ENCODE results near the gene RGS17.

RGS17 gene

DNA sequence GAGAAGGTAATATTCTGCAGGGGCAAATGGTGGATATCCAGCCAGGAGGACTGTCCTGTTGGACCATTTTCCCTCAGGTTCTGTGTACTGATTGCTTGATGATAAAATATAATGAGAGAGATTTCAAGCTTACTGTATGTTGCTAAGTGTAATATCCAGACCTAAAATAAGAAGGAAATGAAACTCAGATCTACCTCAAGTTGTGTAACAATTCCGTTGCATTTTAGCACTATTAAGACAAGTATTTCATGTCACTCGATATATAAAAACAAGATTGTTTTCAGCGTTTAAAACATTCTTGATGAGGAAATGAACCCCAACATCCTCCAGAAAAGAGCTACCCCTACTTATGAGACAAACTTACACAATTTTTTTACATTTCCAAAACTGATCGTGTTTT, 57.2 kb downstream of the RGS17 start:
- no peaks in the 10 kb centered on the region for H3K36me3 ChIP-seq
- H3K9me3 ChIP-seq (ENCODE audit: severe bottlenecking) = no peaks in the 10 kb centered on the region
- TF ChIP-seq, protein P1, sequence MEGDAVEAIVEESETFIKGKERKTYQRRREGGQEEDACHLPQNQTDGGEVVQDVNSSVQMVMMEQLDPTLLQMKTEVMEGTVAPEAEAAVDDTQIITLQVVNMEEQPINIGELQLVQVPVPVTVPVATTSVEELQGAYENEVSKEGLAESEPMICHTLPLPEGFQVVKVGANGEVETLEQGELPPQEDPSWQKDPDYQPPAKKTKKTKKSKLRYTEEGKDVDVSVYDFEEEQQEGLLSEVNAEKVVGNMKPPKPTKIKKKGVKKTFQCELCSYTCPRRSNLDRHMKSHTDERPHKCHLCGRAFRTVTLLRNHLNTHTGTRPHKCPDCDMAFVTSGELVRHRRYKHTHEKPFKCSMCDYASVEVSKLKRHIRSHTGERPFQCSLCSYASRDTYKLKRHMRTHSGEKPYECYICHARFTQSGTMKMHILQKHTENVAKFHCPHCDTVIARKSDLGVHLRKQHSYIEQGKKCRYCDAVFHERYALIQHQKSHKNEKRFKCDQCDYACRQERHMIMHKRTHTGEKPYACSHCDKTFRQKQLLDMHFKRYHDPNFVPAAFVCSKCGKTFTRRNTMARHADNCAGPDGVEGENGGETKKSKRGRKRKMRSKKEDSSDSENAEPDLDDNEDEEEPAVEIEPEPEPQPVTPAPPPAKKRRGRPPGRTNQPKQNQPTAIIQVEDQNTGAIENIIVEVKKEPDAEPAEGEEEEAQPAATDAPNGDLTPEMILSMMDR (IDR thresholded peaks at IDR 0.05; ENCODE audit: low read depth, low read length) = no peak
- no peak for DNase-seq
- H3K27me3 ChIP-seq (ENCODE audit: insufficient read depth, low read depth, severe bottlenecking) = no peaks in the 10 kb centered on the region
- H3K27ac ChIP-seq = no peak overlapping the region
- H3K4me3 ChIP-seq (ENCODE audit: low read depth, low read length) = no peak overlapping the region

- Histone ChIP-seq H3K27me3 (ENCODE audit: insufficient read depth, low read depth, severe bottlenecking) (no peaks in the 10 kb centered on the region), H3K4me3 (ENCODE audit: low read depth, low read length) (no peak overlapping the region), H3K9me3 (ENCODE audit: severe bottlenecking) (peaks cover 3% of the 10 kb centered on the region), H3K36me3 (no peaks in the 10 kb centered on the region), H3K27ac (no peak overlapping the region)
- TF ChIP-seq, protein P1 (IDR thresholded peaks at IDR 0.05; ENCODE audit: low read depth, low read length) = no peak
- DNase-seq = no peak
These were observed 60.3 kb downstream of the RGS17 start for GRCh38 chr6:153070756-153071155.

DNA sequence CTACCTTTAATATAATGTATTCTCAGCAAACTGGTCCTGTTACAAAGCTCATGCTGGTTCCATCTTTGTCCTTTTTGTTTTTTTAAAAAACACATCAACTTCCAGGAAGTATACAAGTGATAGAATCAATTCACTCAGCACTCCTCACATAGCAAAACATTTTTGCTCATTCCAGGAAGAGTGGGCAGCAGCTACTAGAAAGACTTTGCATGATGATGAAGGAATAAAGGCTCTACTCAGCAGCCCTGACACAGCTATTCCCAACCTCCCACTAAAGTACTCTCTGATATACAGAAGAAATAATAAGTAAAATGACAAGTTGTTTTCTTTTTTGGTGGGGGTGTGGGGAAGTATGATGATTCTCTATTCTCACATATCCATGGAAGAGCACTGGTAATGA, 61.2 kb downstream of the RGS17 start:
- Histone ChIP-seq H3K27me3 (ENCODE audit: insufficient read depth, low read depth, severe bottlenecking) (no peaks in the 10 kb centered on the region), H3K36me3 (no peaks in the 10 kb centered on the region), H3K9me3 (ENCODE audit: severe bottlenecking) (peaks cover 3% of the 10 kb centered on the region), H3K4me3 (ENCODE audit: low read depth, low read length) (no peak overlapping the region), H3K27ac (no peak overlapping the region)
- TF ChIP-seq, protein P1 (IDR thresholded peaks at IDR 0.05; ENCODE audit: low read depth, low read length) = no peak
- DNase-seq = no peak

DNA sequence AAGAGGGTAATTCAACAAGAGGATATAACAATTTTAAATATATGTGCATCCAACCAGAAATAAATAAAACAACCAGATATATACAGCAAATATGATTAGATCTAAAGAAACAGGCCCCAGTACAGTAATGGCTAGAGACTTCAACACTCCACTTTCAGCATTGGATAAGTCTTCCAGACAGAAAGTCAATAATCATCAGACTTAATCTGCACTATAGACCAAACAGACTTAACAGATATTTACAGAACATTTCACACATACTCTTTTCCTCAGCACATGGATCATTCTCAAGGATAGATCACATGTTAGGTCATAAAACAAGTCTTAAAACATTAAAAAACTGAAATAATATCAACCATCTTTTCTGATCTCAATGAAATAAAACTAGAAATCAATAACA, 65.9 kb downstream of the RGS17 start:
- no peak overlapping the region for H3K27ac ChIP-seq
- H3K4me3 ChIP-seq (ENCODE audit: low read depth, low read length) = no peak overlapping the region
- no peak for DNase-seq
- TF ChIP-seq, protein P1 (IDR thresholded peaks at IDR 0.05; ENCODE audit: low read depth, low read length) = no peak
- peaks cover 9% of the 10 kb centered on the region for H3K9me3 ChIP-seq (ENCODE audit: severe bottlenecking)
- no peaks in the 10 kb centered on the region for H3K27me3 ChIP-seq (ENCODE audit: insufficient read depth, low read depth, severe bottlenecking)
- no peaks in the 10 kb centered on the region for H3K36me3 ChIP-seq

- no peak for DNase-seq
- no peak overlapping the region for H3K27ac ChIP-seq
- no peak overlapping the region for H3K4me3 ChIP-seq (ENCODE audit: low read depth, low read length)
- no peaks in the 10 kb centered on the region for H3K27me3 ChIP-seq (ENCODE audit: insufficient read depth, low read depth, severe bottlenecking)
- peaks cover 9% of the 10 kb centered on the region for H3K9me3 ChIP-seq (ENCODE audit: severe bottlenecking)
- H3K36me3 ChIP-seq = no peaks in the 10 kb centered on the region
- TF ChIP-seq, protein P1 (IDR thresholded peaks at IDR 0.05; ENCODE audit: low read depth, low read length) = no peak
These were observed 67.1 kb downstream of the RGS17 start for GRCh38 chr6:153063936-153064335.

GRCh38 chr6:153062516-153062915, 68.6 kb downstream of the RGS17 start:
- DNase-seq = no peak
- Histone ChIP-seq H3K9me3 (ENCODE audit: severe bottlenecking) (peaks cover 9% of the 10 kb centered on the region), H3K4me3 (ENCODE audit: low read depth, low read length) (no peak overlapping the region), H3K36me3 (no peaks in the 10 kb centered on the region), H3K27me3 (ENCODE audit: insufficient read depth, low read depth, severe bottlenecking) (no peaks in the 10 kb centered on the region), H3K27ac (no peak overlapping the region)
- TF ChIP-seq, protein P1 (IDR thresholded peaks at IDR 0.05; ENCODE audit: low read depth, low read length) = no peak

All from WERI-Rb-1 (cell line).